GM23338 (cell line): ENCODE results near the gene EGFR. TPM values are rescaled to one million over a fixed set of nuclear protein-coding genes. Genes with fewer than 3 reads are reported as not detected.

ENCODE experiments used
- ATAC-seq: fragments of 200-7000 bp; cut with Tn5 transposase; 3 replicates; pipeline ENCODE4 v1.9.1; 2020
- DNase-seq: peaks from one replicate; pipeline ENCODE4 v3.0.0-alpha.2; 2015; ENCODE audit warnings: low spot score
- H2AFZ ChIP-seq: fragments of 200-600 bp; sonication (generic); 2 replicates; pipeline ENCODE4 v1.8.0; 2016; ENCODE audit warnings: antibody characterized with exemption, mild to moderate bottlenecking, moderate library complexity
- H3F3A ChIP-seq: fragments of 200-600 bp; sonication (generic); replicated peaks from 2 replicates; pipeline ENCODE4 v1.8.0; 2017; ENCODE audit warnings: antibody characterized with exemption, mixed run types, low read depth
- H3K27ac ChIP-seq: fragments of 200-600 bp; sonication (generic); 2 replicates; pipeline ENCODE4 v1.6.1; 2016; ENCODE audit warnings: low read depth
- H3K27me3 ChIP-seq: fragments of 200-600 bp; sonication (generic); 2 replicates; pipeline ENCODE4 v1.8.0; 2016; ENCODE audit warnings: mild to moderate bottlenecking, mixed run types, moderate library complexity; ENCODE audit not compliant: insufficient read depth
- H3K36me3 ChIP-seq: fragments of 200-600 bp; sonication (generic); 2 replicates; pipeline ENCODE4 v1.8.0; 2016; ENCODE audit warnings: mild to moderate bottlenecking; ENCODE audit not compliant: insufficient read depth
- H3K4me1 ChIP-seq: fragments of 200-600 bp; sonication (generic); 2 replicates; pipeline ENCODE4 v1.8.0; 2016; ENCODE audit warnings: mild to moderate bottlenecking, moderate library complexity; ENCODE audit not compliant: insufficient read depth
- H3K4me2 ChIP-seq: fragments of 200-600 bp; sonication (generic); 2 replicates; pipeline ENCODE4 v1.7.1; 2017; ENCODE audit warnings: mixed run types
- H3K4me3 ChIP-seq: fragments of 200-600 bp; sonication (generic); 2 replicates; pipeline ENCODE4 v1.6.1; 2016; ENCODE audit warnings: mixed run types
- H3K79me2 ChIP-seq: fragments of 200-600 bp; sonication (generic); replicated peaks from 2 replicates; pipeline ENCODE4 v1.8.0; 2017; ENCODE audit warnings: mild to moderate bottlenecking; ENCODE audit not compliant: insufficient read depth
- H3K9me2 ChIP-seq: fragments of 200-600 bp; sonication (generic); 2 replicates; pipeline ENCODE4 v1.8.0; 2017; ENCODE audit not compliant: insufficient read depth
- H4K20me1 ChIP-seq: fragments of 200-600 bp; sonication (generic); replicated peaks from 2 replicates; pipeline ENCODE4 v1.8.0; 2017; ENCODE audit warnings: mild to moderate bottlenecking; ENCODE audit not compliant: insufficient read depth
- H3K27ac Mint-ChIP-seq: 2 replicates; pipeline ENCODE4 v1.8.0; 2020; ENCODE audit warnings: inconsistent platforms, mild to moderate bottlenecking, moderate library complexity, mixed read lengths
- H3K27me3 Mint-ChIP-seq: 3 replicates; pipeline ENCODE4 v1.8.0; 2022; ENCODE audit warnings: low read depth, mild to moderate bottlenecking, moderate library complexity, mixed read lengths, inconsistent platforms; ENCODE audit not compliant: insufficient read depth, poor library complexity
- H3K36me3 Mint-ChIP-seq: 3 replicates; pipeline ENCODE4 v1.8.0; 2021; ENCODE audit warnings: low read depth, mild to moderate bottlenecking, inconsistent platforms, moderate library complexity, mixed read lengths
- H3K4me1 Mint-ChIP-seq: 3 replicates; pipeline ENCODE4 v1.8.0; 2020; ENCODE audit warnings: mild to moderate bottlenecking, inconsistent platforms, mixed read lengths
- H3K4me3 Mint-ChIP-seq: 3 replicates; pipeline ENCODE4 v1.8.0; 2021; ENCODE audit warnings: moderate library complexity, mild to moderate bottlenecking, inconsistent platforms, mixed read lengths
- H3K9me3 Mint-ChIP-seq: 3 replicates; pipeline ENCODE4 v1.8.0; 2020; ENCODE audit warnings: moderate library complexity, mild to moderate bottlenecking, inconsistent platforms, mixed read lengths
- CREB1 ChIP-seq: fragments of 250-450 bp; sonication (Bioruptor Pico); IDR thresholded peaks from 2 replicates; pipeline ENCODE4 v1.5.0; 2020; ENCODE audit warnings: low read depth, mild to moderate bottlenecking, moderate library complexity
- POLR2AphosphoS5 ChIP-seq: IDR thresholded peaks from 2 replicates; pipeline ENCODE4 v1.6.1; 2016; ENCODE audit warnings: antibody characterized with exemption, low read depth
- STAT1 ChIP-seq: IDR thresholded peaks from one replicate; pipeline ENCODE4 v1.6.1; 2016; ENCODE audit warnings: antibody characterized with exemption; ENCODE audit not compliant: unreplicated experiment
- polyA plus RNA-seq: library from polyadenylated mRNA; unstranded; fragments of >200 nt; fragmentation: Nextera tagmentation; extraction: Ambion mirVana; gene quantifications from 2 replicates; pipeline ENCODE4 v1.2.1, GENCODE V29; 2016
- total RNA-seq: library from RNA; depleted of rRNA; stranded (reverse); fragments of >200 nt; shearing (Covaris generic); gene quantifications from 2 replicates; pipeline ENCODE4 v1.2.3, GENCODE V29; 2014
- TF ChIP-seq, protein P1 (sequence below): fragments of 250-450 bp; sonication (Bioruptor Pico); IDR thresholded peaks from 2 replicates; pipeline ENCODE4 v1.5.0; 2020; ENCODE audit warnings: mild to moderate bottlenecking, moderate library complexity
- TF ChIP-seq, protein P2 (sequence below), 2 experiments: fragments of 200-600 bp in 1 of 2; sonication (generic) in 1 of 2; conservative IDR thresholded peaks; 2 replicates each; pipeline versions ENCODE4 v1.5.1 to v1.6.1; 2016 to 2017; ENCODE audit warnings: antibody characterized with exemption in 2 of 2, low read depth in 2 of 2, mild to moderate bottlenecking in 2 of 2, moderate library complexity in 1 of 2

The EGFR gene
- total and polyA plus RNA-seq, 2 experiments from 2014 or later: 1.5 to 4.5 TPM

DNA sequence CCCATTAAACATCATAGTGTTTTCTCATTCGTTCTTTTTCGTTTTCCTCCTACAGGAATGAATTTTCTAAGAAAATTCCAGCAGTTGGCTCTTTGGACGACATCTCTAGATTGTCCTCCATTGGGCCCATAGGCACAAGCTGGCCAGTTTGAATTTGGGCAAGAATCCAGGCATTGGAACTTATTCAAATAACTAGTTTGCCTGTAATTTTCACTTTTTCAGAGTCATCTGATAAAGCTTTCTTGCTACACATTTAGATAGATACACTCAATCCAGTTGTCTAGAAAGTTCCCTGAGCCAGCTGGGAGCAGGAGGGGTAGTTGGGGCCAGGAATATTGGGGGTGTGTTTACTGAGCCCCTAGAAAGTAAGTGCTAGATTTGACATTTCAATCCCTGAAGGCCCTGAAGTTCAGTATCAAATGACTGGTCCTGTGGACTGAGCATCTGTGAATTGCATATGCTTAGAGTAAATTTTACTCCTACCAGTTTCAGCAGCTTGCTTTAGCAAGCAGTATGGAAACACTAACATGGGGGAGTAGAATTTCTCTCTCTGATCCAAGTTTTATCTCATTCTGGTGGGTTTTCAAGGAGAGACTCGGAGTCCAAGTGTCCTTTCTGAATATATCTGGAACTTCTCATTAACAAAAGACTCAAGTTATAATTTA lies 5.2 kb downstream of the EGFR start (continued):
- TF ChIP-seq, protein P1, sequence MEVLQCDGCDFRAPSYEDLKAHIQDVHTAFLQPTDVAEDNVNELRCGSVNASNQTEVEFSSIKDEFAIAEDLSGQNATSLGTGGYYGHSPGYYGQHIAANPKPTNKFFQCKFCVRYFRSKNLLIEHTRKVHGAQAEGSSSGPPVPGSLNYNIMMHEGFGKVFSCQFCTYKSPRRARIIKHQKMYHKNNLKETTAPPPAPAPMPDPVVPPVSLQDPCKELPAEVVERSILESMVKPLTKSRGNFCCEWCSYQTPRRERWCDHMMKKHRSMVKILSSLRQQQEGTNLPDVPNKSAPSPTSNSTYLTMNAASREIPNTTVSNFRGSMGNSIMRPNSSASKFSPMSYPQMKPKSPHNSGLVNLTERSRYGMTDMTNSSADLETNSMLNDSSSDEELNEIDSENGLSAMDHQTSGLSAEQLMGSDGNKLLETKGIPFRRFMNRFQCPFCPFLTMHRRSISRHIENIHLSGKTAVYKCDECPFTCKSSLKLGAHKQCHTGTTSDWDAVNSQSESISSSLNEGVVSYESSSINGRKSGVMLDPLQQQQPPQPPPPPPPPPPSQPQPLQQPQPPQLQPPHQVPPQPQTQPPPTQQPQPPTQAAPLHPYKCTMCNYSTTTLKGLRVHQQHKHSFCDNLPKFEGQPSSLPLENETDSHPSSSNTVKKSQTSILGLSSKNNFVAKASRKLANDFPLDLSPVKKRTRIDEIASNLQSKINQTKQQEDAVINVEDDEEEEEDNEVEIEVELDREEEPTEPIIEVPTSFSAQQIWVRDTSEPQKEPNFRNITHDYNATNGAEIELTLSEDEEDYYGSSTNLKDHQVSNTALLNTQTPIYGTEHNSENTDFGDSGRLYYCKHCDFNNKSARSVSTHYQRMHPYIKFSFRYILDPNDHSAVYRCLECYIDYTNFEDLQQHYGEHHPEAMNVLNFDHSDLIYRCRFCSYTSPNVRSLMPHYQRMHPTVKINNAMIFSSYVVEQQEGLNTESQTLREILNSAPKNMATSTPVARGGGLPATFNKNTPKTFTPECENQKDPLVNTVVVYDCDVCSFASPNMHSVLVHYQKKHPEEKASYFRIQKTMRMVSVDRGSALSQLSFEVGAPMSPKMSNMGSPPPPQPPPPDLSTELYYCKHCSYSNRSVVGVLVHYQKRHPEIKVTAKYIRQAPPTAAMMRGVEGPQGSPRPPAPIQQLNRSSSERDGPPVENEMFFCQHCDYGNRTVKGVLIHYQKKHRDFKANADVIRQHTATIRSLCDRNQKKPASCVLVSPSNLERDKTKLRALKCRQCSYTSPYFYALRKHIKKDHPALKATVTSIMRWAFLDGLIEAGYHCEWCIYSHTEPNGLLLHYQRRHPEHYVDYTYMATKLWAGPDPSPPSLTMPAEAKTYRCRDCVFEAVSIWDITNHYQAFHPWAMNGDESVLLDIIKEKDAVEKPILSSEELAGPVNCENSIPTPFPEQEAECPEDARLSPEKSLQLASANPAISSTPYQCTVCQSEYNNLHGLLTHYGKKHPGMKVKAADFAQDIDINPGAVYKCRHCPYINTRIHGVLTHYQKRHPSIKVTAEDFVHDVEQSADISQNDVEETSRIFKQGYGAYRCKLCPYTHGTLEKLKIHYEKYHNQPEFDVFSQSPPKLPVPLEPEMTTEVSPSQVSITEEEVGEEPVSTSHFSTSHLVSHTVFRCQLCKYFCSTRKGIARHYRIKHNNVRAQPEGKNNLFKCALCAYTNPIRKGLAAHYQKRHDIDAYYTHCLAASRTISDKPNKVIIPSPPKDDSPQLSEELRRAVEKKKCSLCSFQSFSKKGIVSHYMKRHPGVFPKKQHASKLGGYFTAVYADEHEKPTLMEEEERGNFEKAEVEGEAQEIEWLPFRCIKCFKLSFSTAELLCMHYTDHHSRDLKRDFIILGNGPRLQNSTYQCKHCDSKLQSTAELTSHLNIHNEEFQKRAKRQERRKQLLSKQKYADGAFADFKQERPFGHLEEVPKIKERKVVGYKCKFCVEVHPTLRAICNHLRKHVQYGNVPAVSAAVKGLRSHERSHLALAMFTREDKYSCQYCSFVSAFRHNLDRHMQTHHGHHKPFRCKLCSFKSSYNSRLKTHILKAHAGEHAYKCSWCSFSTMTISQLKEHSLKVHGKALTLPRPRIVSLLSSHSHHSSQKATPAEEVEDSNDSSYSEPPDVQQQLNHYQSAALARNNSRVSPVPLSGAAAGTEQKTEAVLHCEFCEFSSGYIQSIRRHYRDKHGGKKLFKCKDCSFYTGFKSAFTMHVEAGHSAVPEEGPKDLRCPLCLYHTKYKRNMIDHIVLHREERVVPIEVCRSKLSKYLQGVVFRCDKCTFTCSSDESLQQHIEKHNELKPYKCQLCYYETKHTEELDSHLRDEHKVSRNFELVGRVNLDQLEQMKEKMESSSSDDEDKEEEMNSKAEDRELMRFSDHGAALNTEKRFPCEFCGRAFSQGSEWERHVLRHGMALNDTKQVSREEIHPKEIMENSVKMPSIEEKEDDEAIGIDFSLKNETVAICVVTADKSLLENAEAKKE: no peak

DNA sequence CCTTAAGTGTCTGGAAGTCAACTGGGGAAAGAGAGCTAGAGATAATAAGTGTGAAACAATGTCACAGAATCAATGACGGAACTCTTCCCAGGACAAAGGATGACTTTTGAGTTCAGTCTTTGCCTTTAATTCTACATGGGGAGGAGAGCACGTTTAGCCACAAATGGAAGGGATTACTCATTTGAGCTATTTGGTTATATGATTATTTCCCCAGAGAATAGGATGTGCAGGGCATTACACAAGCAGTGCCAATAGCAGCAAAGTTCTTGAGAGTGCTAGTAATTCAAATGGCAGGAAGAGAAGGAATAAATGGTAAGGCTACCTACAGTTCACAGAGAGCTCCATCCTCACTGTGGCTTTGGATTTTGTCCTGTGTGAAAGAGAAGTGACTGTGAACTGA lies 6.0 kb downstream of the EGFR start:
- DNase-seq: no peak
- peaks cover 20% of the 10 kb centered on the region for H3K27me3 Mint-ChIP-seq
- H3K9me2 ChIP-seq: no peaks in the 10 kb centered on the region
- TF ChIP-seq POLR2AphosphoS5: no peak
- TF ChIP-seq, protein P1: no peak
- TF ChIP-seq CREB1: no peak
- TF ChIP-seq, protein P2, sequence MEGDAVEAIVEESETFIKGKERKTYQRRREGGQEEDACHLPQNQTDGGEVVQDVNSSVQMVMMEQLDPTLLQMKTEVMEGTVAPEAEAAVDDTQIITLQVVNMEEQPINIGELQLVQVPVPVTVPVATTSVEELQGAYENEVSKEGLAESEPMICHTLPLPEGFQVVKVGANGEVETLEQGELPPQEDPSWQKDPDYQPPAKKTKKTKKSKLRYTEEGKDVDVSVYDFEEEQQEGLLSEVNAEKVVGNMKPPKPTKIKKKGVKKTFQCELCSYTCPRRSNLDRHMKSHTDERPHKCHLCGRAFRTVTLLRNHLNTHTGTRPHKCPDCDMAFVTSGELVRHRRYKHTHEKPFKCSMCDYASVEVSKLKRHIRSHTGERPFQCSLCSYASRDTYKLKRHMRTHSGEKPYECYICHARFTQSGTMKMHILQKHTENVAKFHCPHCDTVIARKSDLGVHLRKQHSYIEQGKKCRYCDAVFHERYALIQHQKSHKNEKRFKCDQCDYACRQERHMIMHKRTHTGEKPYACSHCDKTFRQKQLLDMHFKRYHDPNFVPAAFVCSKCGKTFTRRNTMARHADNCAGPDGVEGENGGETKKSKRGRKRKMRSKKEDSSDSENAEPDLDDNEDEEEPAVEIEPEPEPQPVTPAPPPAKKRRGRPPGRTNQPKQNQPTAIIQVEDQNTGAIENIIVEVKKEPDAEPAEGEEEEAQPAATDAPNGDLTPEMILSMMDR (conservative IDR thresholded peaks at IDR 0.05; ENCODE audit: low read depth in 2 of 2): no peak
- TF ChIP-seq STAT1: no peak

More for the DNA sequence above, 6.0 kb downstream of the EGFR start:
- Histone ChIP-seq H2AFZ (no peak overlapping the region), H3K36me3 (no peaks in the 10 kb centered on the region), H3K27me3 (peaks cover 27% of the 10 kb centered on the region), H3K4me1 (no peaks in the 10 kb centered on the region), H3F3A (no peaks in the 10 kb centered on the region), H3K27ac (no peak overlapping the region), H3K4me2 (no peak overlapping the region), H3K79me2 (no peaks in the 10 kb centered on the region), H3K4me3 (no peak overlapping the region), H4K20me1 (no peaks in the 10 kb centered on the region)
- H3K4me1 Mint-ChIP-seq: peaks cover 5% of the 10 kb centered on the region; the same call in 2 of the 3 replicates
- no peak overlapping the region for H3K4me3 Mint-ChIP-seq
- ATAC-seq: no peak
- H3K9me3 Mint-ChIP-seq: no peaks in the 10 kb centered on the region
- no peak overlapping the region for H3K27ac Mint-ChIP-seq
- no peaks in the 10 kb centered on the region for H3K36me3 Mint-ChIP-seq
